ENCODE data around the gene CCDC106. TPM values are rescaled to one million over a fixed set of nuclear protein-coding genes. Genes with fewer than 3 reads are reported as not detected.

CCDC106 gene
- total RNA-seq, 1 donor from 2014 or later = 10.7 TPM

DNA sequence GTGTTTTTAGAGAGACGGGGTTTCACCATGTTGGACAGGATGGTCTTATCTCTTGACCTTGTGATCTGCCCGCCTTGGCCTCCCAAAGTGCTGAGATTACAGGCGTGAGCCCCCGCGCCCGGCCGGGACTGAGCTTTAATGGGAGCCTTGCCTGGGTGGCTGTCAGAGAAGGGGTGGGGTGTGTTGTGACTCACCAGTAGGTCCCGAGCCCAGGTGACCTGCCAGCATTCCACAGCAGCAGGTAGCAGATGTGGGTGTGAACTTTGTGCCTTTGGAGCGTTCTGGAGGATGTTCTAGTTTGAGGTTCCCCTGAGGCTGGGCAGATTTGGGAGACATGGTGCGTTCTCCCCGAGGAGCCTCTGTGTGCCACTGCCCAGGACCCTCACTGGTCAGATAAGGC, 19.9 kb downstream of the CCDC106 start:
- no peak for DNase-seq (ENCODE audit: low read depth in 2 of 2)

DNA sequence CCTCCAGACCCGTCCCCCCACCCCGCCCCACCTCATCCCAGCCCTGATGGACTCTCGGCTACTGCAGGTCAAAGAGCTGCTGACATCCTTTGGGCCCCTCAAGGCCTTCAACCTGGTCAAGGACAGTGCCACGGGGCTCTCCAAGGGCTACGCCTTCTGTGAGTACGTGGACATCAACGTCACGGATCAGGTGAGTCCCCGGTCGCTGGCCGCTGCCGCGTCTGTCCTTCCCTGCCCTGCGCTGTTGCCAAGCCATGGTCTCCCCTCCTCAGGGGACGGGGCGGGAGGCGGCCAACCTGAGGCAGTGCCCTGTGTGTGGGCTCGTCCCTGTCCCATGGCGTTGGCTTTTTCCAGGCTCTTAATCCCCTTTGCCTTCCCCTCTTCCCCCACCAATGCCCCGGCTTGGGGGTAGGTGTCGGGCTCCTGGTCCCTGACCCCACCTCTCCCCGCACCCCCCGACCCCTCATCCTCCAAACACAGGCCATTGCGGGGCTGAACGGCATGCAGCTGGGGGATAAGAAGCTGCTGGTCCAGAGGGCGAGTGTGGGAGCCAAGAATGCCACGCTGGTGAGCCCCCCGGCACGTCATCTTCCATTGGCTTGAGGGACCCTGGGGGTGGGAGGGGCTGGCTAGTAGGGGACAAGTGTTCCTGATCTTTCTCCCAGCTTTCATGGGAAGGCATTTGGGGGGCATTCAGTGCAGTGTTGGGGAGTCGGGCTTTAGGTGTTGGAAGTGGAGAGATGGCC, 20.8 kb downstream of the CCDC106 start:
- DNase-seq (ENCODE audit: low read depth in 2 of 2) = no peak

DNA sequence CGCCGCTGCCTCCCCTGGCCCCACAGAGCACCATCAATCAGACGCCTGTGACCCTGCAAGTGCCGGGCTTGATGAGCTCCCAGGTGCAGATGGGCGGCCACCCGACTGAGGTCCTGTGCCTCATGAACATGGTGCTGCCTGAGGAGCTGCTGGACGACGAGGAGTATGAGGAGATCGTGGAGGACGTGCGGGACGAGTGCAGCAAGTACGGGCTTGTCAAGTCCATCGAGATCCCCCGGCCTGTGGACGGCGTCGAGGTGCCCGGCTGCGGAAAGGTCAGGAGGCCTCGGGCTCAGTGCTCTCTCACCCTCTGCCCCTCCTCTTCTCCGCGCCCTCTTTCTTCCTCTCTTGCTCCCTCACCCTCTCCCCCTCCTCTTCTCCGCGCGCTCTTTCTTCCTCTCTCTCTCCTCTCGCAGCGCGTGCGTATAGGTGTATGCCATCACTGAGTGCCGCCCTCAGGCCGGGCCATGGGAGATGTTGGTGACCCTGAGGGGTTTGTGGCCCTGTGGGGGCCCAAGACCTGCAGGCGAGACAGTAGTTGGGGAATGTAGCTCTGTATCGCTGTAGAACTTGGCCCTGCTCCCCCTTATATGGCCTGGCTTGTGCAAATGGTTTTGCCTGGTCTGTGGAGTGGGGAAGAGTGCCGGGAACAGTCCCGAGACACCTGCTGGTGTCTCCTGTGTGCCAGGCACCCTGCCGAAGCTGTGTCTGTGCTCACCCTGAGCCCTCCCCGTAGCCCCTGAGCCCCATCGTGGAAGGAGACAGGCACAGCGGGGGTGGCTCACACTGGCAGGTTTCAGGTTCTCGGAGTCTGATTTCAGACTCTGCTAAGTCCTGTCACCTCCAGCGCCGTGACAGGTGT, 21.6 kb downstream of the CCDC106 start:
- no peak for DNase-seq (ENCODE audit: low read depth in 2 of 2)

DNA sequence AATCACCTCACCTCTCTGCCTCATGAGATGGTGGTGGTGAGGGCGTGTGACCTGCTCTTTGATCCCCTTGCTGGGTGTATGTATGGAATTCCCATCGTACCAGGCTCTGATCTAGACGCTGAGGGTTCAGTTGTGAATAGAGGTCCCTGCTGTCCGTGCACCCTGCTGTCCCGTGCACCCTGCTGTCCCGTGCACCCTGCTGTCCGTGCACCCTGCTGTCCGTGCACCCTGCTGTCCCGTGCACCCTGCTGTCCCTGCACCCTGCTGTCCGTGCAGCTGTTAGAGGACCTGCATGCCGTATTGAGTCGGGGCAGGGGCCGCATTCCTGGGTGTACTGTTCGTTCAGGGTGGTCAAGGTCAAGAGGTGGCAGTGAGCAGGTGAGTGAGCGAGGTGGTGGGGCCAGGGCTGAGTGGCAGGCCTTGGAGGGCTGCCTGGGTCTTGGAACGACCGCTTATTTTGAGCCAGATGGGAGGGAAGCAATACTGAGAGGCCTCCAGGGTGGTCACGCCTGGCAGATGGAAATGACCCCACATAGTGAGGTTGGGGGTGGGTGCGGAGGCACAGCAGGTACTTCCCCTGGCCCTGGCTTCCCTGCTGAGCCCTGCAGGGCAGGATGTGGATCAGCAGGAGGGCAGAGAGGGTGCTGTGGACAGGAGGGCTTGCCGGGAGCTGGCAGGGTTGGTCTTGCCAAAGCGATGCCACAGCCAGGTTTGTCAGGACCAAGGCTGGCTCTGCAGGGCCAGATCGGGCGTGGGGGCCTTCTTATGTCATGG, 22.5 kb downstream of the CCDC106 start:
- DNase-seq (ENCODE audit: low read depth in 2 of 2) = peak; percentile 44 to 49

DNA sequence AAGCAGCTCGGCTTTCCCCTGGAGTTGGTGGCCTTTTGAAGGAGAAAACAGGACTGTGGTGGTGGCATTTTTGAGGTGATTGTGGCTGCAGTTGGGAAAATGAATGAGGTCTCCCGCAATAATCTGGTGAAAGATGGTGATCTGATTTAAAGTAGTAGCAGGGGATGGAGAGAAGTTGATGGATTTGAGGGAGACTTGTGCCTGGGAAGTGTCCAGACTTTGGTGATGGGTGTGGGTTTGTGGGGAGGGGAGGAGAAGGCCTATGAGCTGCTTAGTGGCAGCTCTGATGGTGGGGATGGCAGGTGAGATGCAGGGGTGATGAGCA, 23.0 kb downstream of the CCDC106 start:
- no peak for DNase-seq (ENCODE audit: low read depth in 2 of 2)

DNA sequence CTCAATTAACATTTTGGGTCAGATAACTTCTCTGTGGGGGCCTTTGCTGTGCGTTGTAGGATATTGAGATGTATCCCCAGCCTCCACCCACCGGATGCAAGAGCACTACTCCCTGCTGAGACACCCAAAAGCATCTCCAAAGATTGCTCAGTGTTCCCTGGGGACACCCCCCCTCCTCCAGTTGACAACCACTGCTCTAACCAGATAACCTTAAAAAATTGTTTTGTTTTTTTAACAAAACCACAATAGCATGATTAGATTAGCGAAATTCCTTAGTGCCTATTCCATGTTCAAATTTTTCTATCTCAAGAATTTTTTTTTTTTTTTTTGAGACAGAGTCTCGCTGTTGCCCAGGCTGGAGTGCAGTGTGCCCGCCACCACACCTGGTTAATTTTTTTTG, 24.4 kb downstream of the CCDC106 start:
- DNase-seq (ENCODE audit: low read depth in 2 of 2) = no peak

DNA sequence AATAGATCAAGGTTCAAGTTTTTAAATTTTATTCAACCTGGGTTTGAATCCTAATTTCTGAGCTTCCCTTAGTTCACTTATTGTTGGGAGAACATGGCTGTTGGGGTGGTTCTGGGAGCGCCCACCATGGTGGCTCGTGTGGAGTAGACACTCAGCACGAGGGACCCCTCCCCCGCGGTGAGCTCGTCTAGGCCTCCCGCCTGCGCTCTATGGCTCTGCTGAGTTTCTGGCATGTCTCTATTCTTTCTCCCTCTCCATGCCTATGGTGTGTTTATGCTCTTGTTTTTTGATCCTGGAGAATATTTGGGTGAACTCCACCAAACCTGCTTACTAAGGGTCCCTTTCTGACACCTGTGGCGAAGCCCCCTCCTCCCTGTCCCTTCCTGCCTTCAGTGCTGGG, 25.5 kb downstream of the CCDC106 start:
- DNase-seq (ENCODE audit: low read depth in 2 of 2) = no peak

DNA sequence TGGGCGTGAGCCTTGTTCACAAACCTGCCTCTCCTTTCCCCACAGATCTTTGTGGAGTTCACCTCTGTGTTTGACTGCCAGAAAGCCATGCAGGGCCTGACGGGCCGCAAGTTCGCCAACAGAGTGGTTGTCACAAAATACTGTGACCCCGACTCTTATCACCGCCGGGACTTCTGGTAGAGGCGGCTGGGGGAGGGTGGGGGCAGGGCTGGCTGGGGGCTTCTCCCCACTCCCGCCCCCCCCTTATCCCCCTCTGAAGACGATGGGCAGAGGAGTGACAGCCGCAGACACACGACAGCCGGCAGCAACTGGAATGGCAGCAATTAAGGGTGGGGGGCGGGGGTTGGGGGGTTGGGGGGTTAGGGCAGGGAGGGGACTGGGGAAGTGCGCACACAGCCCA, 25.9 kb downstream of the CCDC106 start:
- no peak for DNase-seq (ENCODE audit: low read depth in 2 of 2)

DNA sequence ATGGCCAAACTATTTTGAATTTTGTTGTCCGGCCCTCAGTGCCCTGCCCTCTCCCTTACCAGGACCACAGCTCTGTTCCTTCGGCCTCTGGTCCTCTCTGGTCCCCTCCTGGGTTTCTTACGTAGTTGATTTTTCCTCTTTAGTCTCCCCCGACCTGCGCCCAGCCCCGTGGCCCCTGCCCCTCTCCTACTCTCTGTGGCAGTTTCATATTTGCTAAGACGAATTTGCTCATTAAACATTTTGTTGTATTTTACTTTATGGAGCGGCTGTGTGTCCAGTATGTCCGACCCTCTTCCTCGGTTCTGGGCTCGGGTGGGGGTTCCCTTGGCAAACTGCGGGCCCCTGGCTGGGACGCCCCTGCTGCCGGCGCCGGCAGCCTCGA, 26.4 kb downstream of the CCDC106 start:
- no peak for DNase-seq (ENCODE audit: low read depth in 2 of 2)

DNA sequence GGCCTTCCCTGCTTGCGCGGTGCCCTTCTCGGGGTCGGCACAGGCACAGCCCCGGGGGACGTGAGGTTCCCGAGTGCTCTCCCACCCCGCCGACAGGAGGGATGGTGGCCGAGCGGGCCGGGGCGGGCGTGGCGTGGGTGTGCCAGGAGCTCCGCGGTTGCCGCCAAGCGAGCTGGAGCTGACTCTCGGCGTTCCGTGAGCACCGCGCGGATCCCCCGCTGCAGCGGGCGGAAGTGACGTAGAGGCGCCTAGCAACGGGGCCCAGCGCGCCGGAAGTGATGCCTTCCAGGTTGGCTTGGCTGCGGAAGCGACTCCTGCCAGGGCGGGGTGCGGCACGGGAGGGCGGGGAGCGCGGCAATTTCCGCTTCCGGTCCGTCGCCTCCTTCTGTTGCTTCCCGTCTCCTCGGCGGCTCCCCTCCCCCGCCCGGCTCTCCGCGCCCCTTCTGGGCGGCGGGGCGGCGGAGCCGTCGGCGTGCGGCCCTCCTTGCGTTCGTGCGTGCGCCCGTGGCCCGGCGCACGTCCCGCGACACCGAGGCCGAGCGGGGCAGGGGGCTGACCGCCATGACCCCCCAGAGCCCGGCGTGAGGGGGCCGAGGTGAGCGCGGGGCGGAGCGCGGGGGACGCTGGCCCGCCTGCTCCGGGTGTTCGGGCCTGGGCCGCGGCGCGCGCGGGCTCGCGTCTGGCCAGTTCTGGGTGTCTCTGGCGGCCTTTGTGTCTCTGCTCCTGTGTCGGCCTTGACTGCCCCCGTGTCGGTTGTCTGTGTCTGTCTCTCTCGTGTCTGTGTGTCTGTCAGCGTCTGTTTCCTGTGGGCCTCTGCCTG, 27.0 kb downstream of the CCDC106 start, which contains the start of gene EPN1:
Gene EPN1, plus strand, starts transcription at position 386 of the 820 bp plus-strand sequence. CDS start 3,402 bp downstream, outside the sequence.
- DNase-seq (ENCODE audit: low read depth in 2 of 2) = peak; percentile 96

DNA sequence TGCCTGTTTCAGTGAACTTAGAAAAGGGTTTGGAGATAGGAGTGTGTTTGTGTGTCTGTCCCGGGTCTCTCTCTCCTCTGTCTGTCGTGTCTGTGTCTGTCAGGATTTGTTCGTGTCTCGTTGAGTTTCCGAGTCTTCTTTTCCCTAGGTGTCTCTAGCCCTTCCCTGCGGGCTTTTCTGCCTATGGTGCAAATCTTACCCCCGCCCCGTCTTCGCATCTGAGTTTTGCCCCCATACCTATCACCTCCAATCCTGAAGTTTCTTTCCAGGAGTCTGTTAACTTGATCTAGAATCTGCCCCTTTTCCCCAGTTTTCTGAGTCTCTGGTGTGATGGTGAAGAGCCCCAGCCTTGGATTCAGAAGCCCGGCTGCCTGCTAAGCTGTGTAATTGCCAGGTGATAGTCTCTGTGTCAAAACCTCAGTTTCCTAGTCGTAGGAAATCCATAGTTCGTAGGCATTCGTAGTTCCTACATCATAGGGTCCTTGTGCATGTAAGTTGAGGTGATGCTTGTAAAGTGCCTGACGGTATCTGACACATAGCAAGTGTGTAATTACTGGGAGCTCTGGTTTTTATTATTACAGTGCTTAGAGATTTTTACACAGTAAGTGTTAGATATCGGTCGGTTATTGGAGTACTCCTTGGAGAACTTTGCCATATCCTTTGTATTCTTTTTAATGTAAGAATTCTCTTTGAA, 27.8 kb downstream of the CCDC106 start:
- peak in 1 of 2 donors; percentile 22 for DNase-seq (ENCODE audit: low read depth in 2 of 2)

DNA sequence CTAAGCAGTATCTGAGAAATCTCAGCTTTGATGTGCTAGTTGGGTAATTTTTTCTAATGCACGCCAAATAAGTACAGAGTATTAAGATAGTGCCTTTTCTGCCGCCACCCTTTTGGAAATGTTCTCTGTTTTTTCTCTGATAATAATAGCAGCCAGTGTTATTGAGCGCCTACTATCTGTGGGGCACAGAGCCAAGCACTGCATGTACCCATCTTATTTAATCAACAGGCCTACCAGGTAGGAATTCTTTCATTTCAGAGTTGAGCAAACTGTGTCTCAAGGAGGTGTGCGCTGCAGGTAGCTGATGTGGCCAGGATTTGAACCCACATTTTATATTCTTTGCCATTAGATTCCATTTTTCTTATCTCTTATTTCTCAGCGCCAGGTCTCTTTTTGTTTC, 28.4 kb downstream of the CCDC106 start:
- peak; percentile 25 to 57 for DNase-seq (ENCODE audit: low read depth in 2 of 2)

DNA sequence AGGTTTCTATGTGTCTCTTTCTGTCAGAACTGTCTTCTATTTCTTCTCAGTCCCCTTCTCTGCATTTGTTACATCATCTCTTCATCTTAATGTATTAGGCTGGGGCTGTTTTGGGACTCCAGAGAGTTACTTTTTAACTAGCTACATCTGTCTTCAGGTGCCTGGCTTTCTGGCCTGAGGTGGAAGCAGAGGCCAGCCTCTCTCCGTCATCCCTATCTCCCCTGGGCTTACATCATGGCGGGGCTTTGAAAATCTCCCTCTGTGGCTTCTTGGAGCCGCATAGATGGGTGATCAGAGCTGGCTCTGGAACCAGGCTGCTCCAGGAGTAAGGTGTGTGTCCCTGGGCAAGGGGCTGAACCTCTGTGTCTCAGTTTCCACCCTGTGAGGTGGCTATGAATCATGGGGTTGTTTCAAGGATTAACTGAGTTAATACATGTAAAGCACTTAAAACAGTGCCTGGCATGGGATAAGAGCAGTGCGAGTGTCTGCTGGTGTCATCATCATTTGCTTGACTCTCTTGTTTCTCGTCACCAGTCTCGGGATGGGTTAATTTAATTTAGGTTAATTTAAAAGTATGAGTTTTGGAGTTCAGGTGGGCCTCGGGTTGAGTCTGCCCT, 29.0 kb downstream of the CCDC106 start:
- no peak for DNase-seq (ENCODE audit: low read depth in 2 of 2)

DNA sequence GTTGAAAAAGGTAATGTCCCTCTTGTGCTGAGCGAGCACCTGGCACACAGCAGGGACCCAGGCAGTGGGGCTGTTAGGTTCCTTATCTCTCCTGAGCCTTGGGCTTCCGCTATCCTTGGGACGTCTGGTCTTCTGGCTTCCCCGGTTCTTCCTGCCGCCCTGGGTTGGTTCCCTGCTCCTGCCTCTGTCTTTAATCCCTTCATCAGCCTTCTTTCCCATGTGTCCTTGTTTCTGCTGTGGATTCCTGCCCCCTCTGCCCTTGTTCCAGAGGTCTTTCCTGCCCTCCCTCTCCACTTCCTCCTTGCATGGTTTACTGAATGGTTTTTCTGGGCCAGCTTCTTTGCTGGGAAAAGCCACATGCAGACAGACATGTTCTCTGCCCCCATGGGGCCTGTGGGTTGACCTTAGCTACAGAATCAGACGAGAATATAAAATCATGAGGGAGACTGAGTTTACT, 29.6 kb downstream of the CCDC106 start:
- DNase-seq (ENCODE audit: low read depth in 2 of 2) = peak; percentile 52 to 80

DNA sequence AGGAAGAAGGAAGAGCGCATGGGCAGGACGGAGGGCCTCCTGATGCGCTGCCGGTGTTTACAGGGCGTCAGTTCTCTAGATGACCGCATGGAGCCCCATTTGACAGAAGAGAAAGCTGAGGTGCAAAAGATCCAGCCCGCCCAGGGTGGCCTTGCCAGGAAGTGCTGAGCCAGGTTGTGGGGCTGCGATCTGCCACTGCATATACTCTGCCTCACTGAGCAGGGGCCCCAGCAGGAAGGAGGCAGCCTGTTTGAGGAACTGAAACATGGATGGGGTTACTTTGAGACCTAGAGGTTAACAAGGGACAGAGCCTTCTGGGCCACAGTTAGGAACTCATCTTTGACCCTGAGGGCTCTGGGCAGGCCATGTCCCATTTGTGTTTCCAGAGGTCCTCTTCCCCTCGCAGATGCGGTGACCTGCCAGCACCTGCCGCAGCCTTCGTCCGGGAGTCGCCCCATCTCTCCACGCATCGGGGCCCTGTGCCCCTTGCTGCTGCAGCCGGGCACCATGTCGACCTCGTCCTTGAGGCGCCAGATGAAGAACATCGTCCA, 30.2 kb downstream of the CCDC106 start:
- no peak for DNase-seq (ENCODE audit: low read depth in 2 of 2)

DNA sequence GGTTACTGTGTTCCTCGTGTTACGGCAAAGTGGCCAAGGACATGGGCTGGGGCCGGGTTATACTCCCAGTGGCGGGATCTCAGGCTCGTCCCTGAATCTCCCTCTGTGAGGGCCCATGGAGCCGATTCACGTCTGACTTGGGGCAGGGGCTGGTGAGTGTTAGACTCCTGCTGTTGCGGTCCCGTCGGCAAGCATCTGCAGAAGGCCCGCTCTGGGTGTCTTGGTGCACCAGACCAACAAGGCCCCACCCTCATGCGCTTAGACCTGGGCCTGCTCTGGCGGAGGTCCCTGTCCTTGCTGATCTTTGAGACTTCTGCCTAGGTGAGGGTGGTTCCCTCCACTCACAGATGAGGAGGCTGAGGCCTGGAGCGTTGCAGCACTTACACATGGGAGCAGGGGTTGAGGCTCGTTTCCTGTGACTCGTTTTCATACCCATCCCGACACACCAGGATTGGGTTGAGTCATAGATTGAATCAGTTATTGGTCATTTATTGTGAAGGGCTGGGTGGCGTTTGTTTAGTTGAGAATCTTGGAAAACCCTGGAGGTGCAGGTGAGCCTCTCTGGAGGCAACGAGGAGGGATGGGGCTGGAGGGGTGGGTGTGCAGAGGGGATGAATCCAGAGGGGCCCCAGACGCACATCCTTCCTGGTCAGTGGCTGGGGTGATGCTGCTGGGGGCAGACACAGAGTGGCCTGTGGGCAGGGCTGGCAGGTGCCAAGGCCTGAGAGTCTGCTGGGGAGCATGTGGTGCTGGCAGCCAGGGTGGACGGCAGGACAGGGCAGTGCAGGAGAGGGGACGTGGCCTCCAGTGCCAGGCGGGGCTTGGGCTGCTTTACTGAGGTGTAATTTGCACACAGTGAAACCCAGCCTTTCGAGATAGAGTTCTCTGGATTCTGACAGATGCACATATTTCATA, 31.6 kb downstream of the CCDC106 start:
- peak in 1 of 2 donors; percentile 65 for DNase-seq (ENCODE audit: low read depth in 2 of 2)

DNA sequence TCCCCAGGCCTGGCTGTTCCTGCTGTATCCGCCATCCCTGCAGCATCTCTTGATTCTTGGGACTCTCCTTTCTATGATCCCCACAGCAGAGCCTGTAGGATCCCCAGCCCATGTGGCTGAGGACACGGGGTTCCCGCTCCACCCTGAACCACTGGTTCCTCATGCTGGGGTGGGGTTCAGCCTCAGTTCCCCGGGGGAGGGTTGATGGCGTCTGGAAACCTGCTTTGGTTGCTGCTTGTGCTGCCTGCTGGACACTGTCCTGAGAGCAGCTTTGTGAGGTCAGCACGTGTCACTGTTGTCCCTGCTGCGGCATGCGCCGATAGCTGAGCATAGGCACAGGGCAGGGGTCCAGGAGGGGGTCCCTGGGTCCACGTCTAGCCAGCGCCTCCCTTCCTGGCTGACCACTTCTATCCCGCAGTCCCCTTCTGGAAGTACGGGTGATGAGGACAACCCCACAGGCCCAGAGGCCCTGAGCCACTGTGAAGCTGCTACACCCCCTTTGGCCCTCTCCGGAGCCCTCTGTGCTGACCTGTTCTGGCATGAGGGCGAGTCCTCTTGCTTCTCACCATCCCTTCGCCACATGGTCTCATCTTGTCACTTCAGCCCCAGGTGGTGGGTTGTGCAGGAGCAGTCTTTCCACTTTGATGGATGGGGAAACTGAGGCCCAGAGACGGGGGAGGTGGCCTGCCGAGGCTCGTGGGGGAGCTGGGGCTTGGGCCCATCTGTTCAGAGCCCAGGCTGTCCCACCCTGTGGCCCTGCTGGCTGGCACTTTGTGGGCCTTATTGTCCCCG, 32.5 kb downstream of the CCDC106 start:
- DNase-seq (ENCODE audit: low read depth in 2 of 2) = no peak
